ENCODE measurements around the gene POLD3. TPM values are rescaled to one million over a fixed set of nuclear protein-coding genes. Genes with fewer than 3 reads are reported as not detected.
"Not testable (repeated sequence)": the region's sequence is repeated elsewhere in the genome, so short reads cannot be mapped to it uniquely, and the experiment has no call there.

The POLD3 gene
- total RNA-seq, 1 donor from 2014 or later = 15.9 TPM

- DNase-seq (ENCODE audit: low spot score in 2 of 2) = no peak
- FAIRE-seq = no peak
Observed at GRCh38 chr11:74581954-74582547, 10.3 kb upstream of the POLD3 start.

- DNase-seq (ENCODE audit: low spot score in 2 of 2) = no peak
- no peak for FAIRE-seq
Observed at GRCh38 chr11:74583024-74583624, 9.3 kb upstream of the POLD3 start.

- not testable (repeated sequence) for FAIRE-seq; DNase-seq (ENCODE audit: low spot score in 2 of 2)
Observed at GRCh38 chr11:74590492-74590891, 1.9 kb upstream of the POLD3 start.

GRCh38 chr11:74592063-74592440, 330 bp upstream of the POLD3 start:
- DNase-seq (ENCODE audit: low spot score in 2 of 2) = no peak
- no peak for FAIRE-seq

GRCh38 chr11:74593463-74593862, 1.1 kb downstream of the POLD3 start:
- FAIRE-seq = no peak
- DNase-seq (ENCODE audit: low spot score in 2 of 2) = no peak

- FAIRE-seq (no peak), DNase-seq (ENCODE audit: low spot score in 2 of 2) (no peak)
Observed at GRCh38 chr11:74602637-74603556, 10.5 kb downstream of the POLD3 start.

GRCh38 chr11:74603845-74604244, 11.5 kb downstream of the POLD3 start:
- no peak for DNase-seq (ENCODE audit: low spot score in 2 of 2)
- no peak for FAIRE-seq

GRCh38 chr11:74604311-74604710, 11.9 kb downstream of the POLD3 start:
- FAIRE-seq (no peak), DNase-seq (ENCODE audit: low spot score in 2 of 2) (no peak)

- FAIRE-seq (no peak), DNase-seq (ENCODE audit: low spot score in 2 of 2) (no peak)
Observed at GRCh38 chr11:74605403-74605802, 13.0 kb downstream of the POLD3 start.

GRCh38 chr11:74608431-74608830, 16.0 kb downstream of the POLD3 start:
- FAIRE-seq (no peak), DNase-seq (ENCODE audit: low spot score in 2 of 2) (no peak)

GRCh38 chr11:74611369-74611861, 19.0 kb downstream of the POLD3 start:
- DNase-seq (ENCODE audit: low spot score in 2 of 2) = peak in 1 of 2 donors; percentile 10
- FAIRE-seq = no peak

- FAIRE-seq = no peak
- no peak for DNase-seq (ENCODE audit: low spot score in 2 of 2)
Observed at GRCh38 chr11:74612877-74613276, 20.5 kb downstream of the POLD3 start.

GRCh38 chr11:74615311-74615710, 22.9 kb downstream of the POLD3 start:
- FAIRE-seq (no peak), DNase-seq (ENCODE audit: low spot score in 2 of 2) (no peak)

GRCh38 chr11:74615988-74616387, 23.6 kb downstream of the POLD3 start:
- DNase-seq (ENCODE audit: low spot score in 2 of 2) (no peak), FAIRE-seq (no peak)

GRCh38 chr11:74620531-74620930, 28.1 kb downstream of the POLD3 start:
- DNase-seq (ENCODE audit: low spot score in 2 of 2) = no peak
- no peak for FAIRE-seq

- no peak for DNase-seq (ENCODE audit: low spot score in 2 of 2)
- no peak for FAIRE-seq
Observed at GRCh38 chr11:74626130-74626529, 33.7 kb downstream of the POLD3 start.

- DNase-seq (ENCODE audit: low spot score in 2 of 2) (no peak), FAIRE-seq (no peak)
Observed at GRCh38 chr11:74626604-74627003, 34.2 kb downstream of the POLD3 start.

- FAIRE-seq = no peak
- DNase-seq (ENCODE audit: low spot score in 2 of 2) = no peak
Observed at GRCh38 chr11:74627381-74627780, 35.0 kb downstream of the POLD3 start.

GRCh38 chr11:74630043-74630442, 37.7 kb downstream of the POLD3 start:
- FAIRE-seq (no peak), DNase-seq (ENCODE audit: low spot score in 2 of 2) (no peak)

- DNase-seq (ENCODE audit: low spot score in 2 of 2) (no peak), FAIRE-seq (no peak)
Observed at GRCh38 chr11:74633406-74634393, 41.3 kb downstream of the POLD3 start.
